ENCODE results near the gene KCNT1. TPM values are rescaled to one million over a fixed set of nuclear protein-coding genes. Genes with fewer than 3 reads are reported as not detected.

The KCNT1 gene
- total RNA-seq, 6 experiments from 2014 or later, result not detected

Other genes with a start within 250 kb of the KCNT1 start
- 10 to 100 TPM; 10.6 to 14.9 (median 11.0) TPM for gene PPP1R26, start 222.4 kb upstream of the KCNT1 start, total RNA-seq (2021; fragmentation: NEBNext Ultra II Directional; extraction: Animal tissue kit (Norgen Biotek cat#: 25700))
- gene MRPS2, start 201.5 kb upstream of the KCNT1 start, total RNA-seq (2021; fragmentation: NEBNext Ultra II Directional; extraction: Animal tissue kit (Norgen Biotek cat#: 25700)), result 10 to 100 TPM; 37.5 to 43.3 (median 38.6) TPM
- under 1 TPM in 2 of 6 experiments, not detected in 4; 0.28 to 0.46 TPM for gene LCN1, start 180.7 kb upstream of the KCNT1 start, total RNA-seq (2021; fragmentation: NEBNext Ultra II Directional; extraction: Animal tissue kit (Norgen Biotek cat#: 25700))
- gene OBP2A, start 156.1 kb upstream of the KCNT1 start, total RNA-seq (2021; fragmentation: NEBNext Ultra II Directional; extraction: Animal tissue kit (Norgen Biotek cat#: 25700)), result not detected
- not detected for gene PAEP, start 140.4 kb upstream of the KCNT1 start, total RNA-seq (2021; fragmentation: NEBNext Ultra II Directional; extraction: Animal tissue kit (Norgen Biotek cat#: 25700))
- not detected for gene GLT6D1, start 62.6 kb upstream of the KCNT1 start, total RNA-seq (2021; fragmentation: NEBNext Ultra II Directional; extraction: Animal tissue kit (Norgen Biotek cat#: 25700))
- gene LCN9, start 38.9 kb upstream of the KCNT1 start, total RNA-seq (2021; fragmentation: NEBNext Ultra II Directional; extraction: Animal tissue kit (Norgen Biotek cat#: 25700)), result not detected
- gene SOHLH1, start 2.7 kb upstream of the KCNT1 start, total RNA-seq (2021; fragmentation: NEBNext Ultra II Directional; extraction: Animal tissue kit (Norgen Biotek cat#: 25700)), result not detected
- 10 to 100 TPM; 14.9 to 22.8 (median 18.1) TPM for gene CAMSAP1, start 205.4 kb downstream of the KCNT1 start, total RNA-seq (2021; fragmentation: NEBNext Ultra II Directional; extraction: Animal tissue kit (Norgen Biotek cat#: 25700))